ENCODE results near the gene EIF1.
"Not testable (repeated sequence)": the region's sequence is repeated elsewhere in the genome, so short reads cannot be mapped to it uniquely, and the experiment has no call there.

Gene EIF1

GRCh38 chr17:41656249-41657023 is 32.2 kb upstream of the EIF1 start:
- DNase-seq: no peak

- DNase-seq: no peak
These were observed 31.4 kb upstream of the EIF1 start for GRCh38 chr17:41657176-41657754.

GRCh38 chr17:41657936-41658335 is 30.7 kb upstream of the EIF1 start:
- no peak for DNase-seq

DNA sequence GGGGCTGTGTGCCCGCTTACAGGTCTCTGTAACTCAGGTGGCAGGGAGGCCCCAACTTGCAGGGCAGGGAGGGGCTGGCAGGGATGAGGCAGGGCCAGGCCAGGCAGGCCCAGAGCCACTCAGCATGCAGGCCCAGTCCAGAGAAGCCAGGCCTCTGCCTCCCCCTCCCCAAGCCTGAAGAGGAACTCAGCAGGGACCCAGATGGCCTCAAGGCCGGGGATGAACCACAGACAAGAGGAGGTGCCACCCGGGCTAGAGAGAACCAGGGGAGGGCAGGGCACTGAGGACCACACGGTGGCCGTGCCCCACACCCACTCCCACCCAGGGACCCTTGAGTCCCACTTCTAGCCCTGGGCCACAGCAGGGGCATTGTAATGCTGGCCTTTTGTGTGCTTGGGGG is 29.8 kb upstream of the EIF1 start:
- no peak for DNase-seq

DNA sequence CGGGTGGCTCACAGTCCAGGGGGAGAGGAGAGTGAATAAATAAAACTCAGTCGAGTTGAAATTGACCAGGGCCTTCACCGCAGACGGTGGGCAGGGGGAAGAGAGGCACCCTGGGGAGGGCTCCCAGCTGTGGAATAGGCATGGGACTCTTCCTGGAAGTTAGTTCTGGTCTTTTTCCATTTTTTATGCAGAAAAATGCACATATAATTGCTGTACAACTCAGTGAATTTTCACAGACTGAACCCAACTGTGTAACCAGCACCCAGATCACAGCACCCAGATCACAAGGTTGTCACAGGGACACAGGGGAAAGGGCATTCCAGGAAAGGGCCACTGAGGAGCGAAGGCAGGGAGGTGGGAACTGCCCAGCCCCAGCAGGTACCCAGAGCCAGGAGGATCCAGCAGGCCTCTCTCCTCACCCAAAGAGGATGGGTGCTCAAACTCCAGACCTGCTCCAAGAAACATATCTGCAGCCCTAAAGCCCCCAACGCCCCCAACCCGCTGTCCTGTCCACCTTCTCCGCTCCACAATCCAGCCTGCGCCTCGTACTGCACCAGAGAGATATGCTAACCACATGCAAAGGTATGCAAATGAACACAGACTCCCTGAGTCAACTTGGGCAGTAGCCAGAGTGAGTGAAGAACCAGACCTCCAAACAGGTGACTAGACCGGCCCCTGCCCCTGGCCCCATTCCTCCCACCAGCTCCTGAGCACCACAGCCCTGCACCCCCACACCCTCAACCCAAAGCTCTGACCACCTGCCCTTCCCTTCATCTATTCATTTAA is 29.1 kb upstream of the EIF1 start:
- DNase-seq: no peak

DNA sequence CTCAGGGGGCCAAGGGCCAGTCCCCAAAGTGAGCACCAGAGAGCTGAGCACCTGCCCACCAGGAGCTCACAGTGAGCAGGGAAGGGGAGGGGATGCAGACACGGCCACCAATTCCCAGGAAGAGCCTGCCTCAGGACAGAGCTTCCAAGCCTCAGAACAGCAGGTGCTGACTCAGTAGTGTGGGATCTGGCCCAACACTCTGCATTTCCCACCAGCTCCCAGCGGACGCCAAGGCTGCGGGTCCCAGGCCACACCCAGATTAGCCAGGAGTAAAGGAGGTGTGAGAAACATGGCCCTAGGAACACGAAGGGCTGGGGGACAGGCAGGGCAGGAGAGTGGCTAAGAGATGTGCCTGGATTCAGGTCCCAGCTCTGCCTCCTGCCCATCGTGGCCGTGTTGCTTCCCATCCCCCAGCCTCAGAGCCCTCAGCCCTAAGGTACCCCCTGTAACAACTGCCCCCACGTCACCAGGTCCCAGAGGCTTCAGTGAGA is 28.4 kb upstream of the EIF1 start:
- no peak for DNase-seq

DNA sequence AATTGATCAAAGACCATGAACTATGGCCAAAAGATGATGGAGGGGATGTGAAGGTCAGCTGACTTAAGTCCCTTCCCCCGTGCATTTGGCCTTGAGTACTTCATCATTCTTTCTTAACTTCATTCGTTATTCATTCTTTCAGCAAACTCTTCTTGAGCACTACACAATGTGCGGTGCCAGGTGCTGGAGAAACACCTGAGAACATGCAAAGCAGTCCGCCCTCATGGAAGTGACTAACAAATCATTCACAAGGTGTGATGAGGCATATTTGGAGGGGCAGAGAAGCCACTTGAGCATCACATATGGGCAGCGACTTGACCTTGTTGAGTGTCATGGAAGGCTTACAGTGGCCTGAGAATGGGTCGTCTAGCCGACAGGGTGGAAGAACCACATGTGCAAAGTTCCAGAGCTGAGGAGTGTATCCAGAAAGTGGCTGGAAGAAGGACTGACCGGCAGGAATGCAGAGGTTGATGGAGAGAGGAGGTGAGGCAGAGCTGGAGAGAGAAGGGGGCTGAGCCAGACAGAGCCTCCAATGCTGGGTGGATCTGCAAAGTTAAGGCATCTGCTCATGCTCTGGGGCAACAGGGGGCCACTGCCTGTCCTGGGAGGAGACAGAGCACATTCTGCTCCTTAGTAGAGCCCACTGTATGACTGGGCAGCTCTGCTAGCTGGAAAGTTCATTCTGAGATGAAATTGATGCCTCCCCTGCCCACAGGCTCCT is 25.1 kb upstream of the EIF1 start:
- no peak for DNase-seq

DNA sequence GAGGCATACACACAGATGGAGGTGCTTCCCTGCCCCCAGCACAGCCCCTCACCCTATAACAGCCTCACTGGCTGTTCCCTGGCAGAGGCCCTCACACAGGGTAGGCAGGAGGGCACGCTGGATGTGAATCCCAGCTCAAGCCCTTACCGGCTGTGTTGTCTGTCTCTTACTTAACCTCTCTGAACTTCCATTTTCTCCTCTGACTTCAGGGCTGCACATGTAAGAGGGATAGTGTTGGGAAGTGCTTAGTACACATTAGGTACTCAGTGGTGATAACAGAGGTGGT is 24.6 kb upstream of the EIF1 start:
- DNase-seq: no peak

DNA sequence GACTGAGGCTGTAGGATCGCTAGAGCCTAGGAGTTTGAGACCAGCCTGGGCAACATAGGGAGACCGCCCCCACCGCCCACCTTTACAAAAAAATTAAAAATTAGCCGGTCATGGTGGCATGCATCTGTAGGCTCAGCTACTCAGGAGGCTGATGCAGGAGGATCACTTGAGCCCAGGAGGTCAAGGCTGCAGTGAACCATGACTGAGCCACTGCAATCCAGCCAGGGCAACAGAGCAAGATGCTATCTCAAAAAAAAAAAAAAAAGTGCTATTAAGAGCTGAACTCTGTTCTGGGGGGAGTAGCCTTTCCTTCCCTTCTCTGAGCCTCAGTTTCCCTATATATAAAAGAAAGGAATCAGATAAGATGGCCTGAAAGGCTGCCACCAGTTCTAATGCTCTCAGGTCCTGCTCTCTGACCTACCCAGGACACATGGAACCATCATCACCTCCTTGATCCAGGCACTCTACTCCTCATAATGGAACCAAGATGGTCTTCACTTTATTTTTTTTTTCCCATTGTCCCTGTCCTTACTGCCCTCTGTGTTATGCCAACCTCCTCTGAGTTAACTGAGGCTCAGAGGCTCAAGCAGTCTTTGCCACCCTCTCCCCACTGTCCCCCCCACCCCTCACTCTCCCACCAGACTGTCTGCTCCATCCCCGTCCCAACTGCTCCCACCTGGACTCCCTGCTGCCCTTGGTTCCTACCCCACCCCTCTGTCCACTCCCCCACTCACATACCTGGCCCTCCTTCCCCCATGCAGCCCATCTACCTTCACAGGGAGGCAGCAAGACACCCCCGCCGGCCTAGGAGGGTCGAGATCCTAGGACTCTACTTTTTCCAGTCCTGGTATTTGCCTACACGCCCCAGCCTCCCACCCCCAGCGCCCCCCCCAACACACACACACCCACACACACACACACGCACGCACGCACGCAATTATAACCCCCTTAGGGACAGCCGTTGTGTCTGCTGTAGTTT is 23.8 kb upstream of the EIF1 start:
- no peak for DNase-seq

DNA sequence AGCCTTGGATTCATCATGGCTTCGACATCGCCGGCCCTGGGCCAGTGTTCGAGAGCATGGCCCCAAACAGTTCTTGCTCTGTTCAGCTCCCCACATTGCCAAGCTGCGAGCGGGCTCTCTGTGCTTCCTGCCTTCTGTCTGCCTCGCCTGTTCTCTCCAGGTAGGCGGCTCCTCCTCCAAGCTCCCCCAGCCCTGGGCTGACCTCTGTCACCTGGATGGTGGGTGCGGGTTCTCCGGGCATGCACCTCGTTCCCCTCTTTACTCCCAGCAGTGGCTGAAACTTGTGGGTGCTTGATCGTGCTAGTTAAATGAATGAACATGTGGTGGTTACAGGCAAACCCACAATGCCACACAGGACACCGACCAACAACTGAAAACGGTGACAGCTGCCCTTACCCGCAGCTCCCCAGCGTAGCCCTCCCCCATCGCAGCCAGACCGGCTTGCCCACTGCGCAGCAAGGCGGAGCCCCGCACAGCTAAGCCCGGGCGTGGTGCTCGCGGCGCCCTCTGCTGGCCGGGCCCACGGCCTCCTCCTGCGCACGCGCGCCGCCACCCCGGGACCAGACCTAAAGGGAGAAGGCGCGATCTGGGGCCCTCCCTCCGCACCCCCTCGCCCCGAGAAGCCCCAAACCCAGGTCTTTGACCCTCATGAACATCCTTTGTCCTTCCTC is 23.0 kb upstream of the EIF1 start:
- peak; percentile 91 for DNase-seq

DNA sequence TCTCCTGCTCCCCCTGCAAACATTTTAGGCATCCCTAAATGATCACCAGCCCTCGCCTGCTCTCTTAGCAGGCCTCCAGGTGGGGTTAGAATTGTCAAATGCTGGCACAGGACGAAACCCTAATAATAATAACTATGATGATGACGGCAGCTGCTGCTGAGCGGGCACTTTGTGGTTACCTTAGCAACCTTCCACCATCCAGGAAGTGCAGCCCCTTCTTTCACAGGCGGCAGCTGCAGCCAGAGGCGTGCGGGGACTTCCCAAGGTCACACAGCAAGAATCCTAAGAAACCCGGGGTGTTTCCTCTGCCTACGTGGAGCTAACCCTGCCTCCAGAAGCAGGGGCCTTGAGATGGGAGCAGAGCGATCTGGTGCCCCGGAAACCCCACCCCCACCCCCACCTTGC is 22.4 kb upstream of the EIF1 start:
- peak; percentile 56 for DNase-seq

DNA sequence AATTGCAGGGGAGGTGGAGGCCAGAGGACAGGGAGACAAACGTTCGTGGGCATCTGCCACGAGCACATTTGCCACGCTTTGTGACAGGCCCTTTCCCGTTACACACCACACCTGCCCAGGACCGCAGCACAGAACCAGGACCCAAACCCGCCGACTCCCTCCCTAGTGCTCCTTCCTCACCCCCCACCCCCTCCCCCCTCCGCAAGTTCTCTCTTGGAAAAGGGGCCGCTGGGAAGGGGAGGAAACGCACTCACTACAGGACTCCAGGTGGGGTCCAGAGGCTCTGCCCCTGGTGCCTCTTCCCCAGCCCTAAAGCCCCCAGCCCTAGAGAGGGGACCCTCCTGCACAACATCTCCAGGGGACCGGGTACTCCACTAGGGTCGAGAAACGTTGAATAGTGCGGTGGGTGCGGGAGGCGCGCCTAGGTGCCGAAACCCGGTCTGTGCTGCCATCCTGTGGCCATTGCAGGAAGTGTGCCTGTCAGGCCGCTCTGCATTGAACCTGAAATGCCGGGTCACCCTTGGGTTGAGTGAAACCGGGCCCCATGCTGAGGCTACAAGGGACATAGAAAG is 21.9 kb upstream of the EIF1 start:
- peak; percentile 91 for DNase-seq

- no peak for DNase-seq
These were observed 21.2 kb upstream of the EIF1 start for GRCh38 chr17:41667280-41668041.

DNA sequence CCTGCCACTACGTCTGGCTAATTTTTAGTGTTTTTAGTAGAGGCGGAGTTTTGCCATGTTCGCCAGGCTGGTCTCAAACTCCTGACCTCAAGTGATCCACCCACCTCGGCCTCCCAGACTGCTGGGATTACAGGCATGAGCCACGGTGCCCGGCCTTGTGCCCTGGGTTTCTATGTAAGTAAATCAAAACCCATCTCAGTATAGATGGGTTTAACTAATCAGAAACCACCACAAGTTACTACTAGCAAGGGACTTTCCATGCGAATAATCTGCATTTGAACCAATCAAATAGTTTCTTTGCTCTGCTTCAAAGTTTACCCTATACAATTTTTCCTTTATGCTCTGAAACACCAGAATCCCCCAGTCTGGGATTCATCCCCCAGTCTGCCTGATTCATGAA is 16.5 kb upstream of the EIF1 start:
- no peak for DNase-seq

DNA sequence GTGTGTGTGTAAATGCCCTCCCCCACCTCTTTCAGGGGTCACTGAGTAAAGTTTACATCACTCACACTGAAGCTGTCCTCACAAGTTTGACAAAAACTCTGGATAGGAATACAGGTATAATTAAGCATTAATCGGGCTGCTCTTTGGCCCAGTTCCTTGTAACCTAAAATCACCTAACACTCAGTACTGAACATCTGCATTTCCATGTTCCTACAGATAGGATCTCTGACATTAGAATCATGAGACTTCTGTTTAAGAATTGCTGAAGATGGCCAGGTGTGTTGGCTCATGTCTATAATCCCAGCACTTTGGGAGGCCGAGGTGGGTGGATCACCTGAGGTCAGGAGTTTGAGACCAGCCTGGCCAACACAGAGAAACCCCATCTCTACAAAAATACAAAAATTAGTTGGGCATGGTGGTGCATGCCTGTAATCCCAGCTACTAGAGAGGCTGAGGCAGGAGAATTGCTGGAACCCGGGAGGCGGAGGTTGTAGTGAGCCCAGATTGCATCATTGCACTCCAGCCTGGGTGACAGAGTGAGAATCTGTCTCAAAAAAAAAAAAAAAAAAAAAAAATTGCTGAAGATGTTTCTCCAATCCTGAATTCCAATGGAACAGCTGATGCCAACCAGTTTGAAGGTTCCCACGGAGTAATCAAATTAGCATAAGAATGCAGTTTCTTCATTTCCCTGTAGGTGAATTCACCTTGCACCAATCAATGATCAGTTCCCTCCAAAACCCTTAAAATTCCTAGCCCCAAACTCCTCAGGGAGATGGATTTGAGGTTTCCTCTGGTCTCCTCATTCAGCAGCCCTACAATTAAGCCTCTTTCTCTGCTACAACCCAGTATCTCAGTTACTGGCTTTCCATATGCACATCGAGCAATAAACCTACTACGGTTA is 13.3 kb upstream of the EIF1 start:
- not testable (repeated sequence) for DNase-seq

DNA sequence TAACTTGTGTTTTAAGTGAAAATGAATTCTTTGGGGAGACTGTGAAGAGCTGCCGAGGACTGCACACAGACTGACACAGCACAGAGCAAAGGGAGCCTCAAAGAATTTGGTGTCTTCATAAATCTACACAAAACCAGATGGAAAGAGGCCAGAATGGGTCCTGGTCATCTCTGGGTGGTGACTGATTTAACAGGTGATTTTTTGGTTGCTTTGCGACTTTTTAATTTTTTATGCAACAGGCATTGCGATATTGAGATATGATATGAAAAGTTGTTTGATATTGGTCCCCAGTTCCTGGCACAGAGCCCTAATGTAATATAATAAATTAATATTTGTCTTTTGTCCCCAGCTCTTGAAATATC is 12.6 kb upstream of the EIF1 start:
- DNase-seq: no peak

- DNase-seq: no peak
These were observed 10.2 kb upstream of the EIF1 start for GRCh38 chr17:41678411-41678906.

DNA sequence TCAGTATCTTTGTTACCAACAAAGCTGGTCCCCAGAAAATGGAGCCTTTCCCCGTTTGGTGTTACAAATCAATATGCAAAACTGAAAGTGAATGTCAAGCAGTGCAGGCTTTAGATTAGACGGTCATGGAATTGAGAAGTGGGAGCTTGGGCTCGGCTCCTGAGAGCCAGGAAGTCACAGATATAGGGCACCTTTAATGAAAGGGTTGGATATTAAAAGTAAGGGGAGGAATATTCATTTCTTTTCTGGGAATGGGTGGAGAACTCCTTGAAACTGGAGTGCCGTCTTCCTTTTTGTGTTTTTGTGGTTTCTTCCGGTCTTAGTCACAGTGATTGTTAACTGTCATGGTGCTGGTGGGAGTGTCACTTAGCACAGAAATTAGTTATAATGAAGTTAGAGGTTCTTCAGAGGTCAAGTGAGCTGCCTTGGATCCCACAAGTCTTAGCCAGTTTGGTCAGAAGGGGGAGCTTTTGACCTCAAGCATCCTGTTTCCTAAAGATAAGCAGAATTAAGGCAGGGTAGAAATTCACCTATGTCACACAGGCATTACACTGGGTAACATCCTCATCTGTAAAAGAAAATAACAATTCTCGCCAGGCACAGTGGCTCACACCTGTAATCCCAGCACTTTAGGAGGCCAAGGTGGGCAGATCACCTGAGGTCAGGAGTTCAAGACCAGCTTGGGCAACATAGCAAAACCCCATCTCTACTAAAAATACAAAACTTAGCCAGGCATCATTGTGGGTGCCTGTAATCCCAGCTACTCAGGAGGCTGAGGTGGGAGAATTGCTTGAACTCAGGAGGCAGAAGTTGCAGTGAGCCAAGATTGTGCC is 9.6 kb upstream of the EIF1 start:
- DNase-seq: peak; percentile 76

Data from CD4-positive, alpha-beta T cell treated with Interleukin-6 for 4 hours (primary cell).